HepG2 (cell line): Measurements from ENCODE around the gene CYB5B. TPM values are rescaled to one million over a fixed set of nuclear protein-coding genes. Genes with fewer than 3 reads are reported as not detected.
A peak's percentile ranks its signal among the peaks of the same experiment; 100 is the strongest.
"Not testable (repeated sequence)": the region's sequence is repeated elsewhere in the genome, so short reads cannot be mapped to it uniquely, and the experiment has no call there.

Experiments
- ATAC-seq: fragments of 200-7000 bp; cut with Tn5 transposase; 3 replicates; pipeline ENCODE4 v1.9.1; 2020; ENCODE audit warnings: mild to moderate bottlenecking, moderate library complexity
- BruUV-seq: library from RNA; stranded (reverse); fragments of 400-500 nt; replicated peaks from 2 replicates; lab custom pipeline; 2021; lab: Mats Ljungman, UMichigan
- CTCF ChIA-PET: fragments of 300-600 bp; formaldehyde crosslinking; extraction: SDS; loops from one replicate; lab custom pipeline; 2021; ENCODE audit warnings: low total read pairs, inconsistent platforms, low intra/inter-chr PET ratio; lab: Yijun Ruan, JAX
- POLR2A ChIA-PET: fragments of 350-600 bp; sonication (Branson Sonifier 250); formaldehyde crosslinking; loops from one replicate; lab custom pipeline; 2020; ENCODE audit warnings: antibody characterized with exemption, inconsistent platforms; lab: Yijun Ruan, JAX
- DNase-seq: peaks from one replicate; pipeline ENCODE4 v3.0.0-alpha.2; 2015; ENCODE audit warnings: low spot score
- FAIRE-seq: peaks from 3 replicates; lab custom pipeline; 2011; peaks lifted over from hg19 to GRCh38; lab: Jason Lieb, UNC
- H2AFZ ChIP-seq: one replicate; pipeline ENCODE4 v1.6.1; 2011; ENCODE audit warnings: low read length, inconsistent platforms
- H3K27ac ChIP-seq: fragments of 300-600 bp; 3 replicates; pipeline ENCODE4 v1.8.0; 2011; ENCODE audit warnings: mixed run types, mild to moderate bottlenecking, mixed read lengths, low read length, inconsistent platforms; ENCODE audit not compliant: insufficient read depth; ENCODE audit errors: extremely low read length
- H3K27me3 ChIP-seq, 2 experiments: fragments of 200-600 bp in 1 of 2; 2 replicates in 1 of 2; 3 replicates in 1 of 2; pipeline versions ENCODE4 v1.6.0 to v1.8.0; 2011; ENCODE audit warnings: low read length in 2 of 2, mild to moderate bottlenecking in 2 of 2, moderate library complexity in 2 of 2, inconsistent platforms in 1 of 2; ENCODE audit not compliant: insufficient read depth in 2 of 2, control insufficient read depth in 1 of 2
- H3K36me3 ChIP-seq, 2 experiments: fragments of 200-600 bp in 1 of 2; replicated peaks in 1 of 2; 2 replicates in 1 of 2; 3 replicates in 1 of 2; pipeline versions ENCODE4 v1.5.1 to v1.8.0; 2011; ENCODE audit warnings: low read length in 2 of 2, inconsistent platforms in 1 of 2; ENCODE audit not compliant: insufficient read depth in 2 of 2, control insufficient read depth in 1 of 2
- H3K4me1 ChIP-seq: 2 replicates; pipeline ENCODE4 v1.5.1; 2012; ENCODE audit warnings: low read length, inconsistent platforms; ENCODE audit not compliant: insufficient read depth
- H3K4me2 ChIP-seq: 2 replicates; pipeline ENCODE4 v1.6.0; 2011; ENCODE audit warnings: low read depth, low read length, inconsistent platforms
- H3K4me3 ChIP-seq, 3 experiments: fragments of 200-600 bp in 1 of 3; sonication (generic), shearing (Covaris generic) in 1 of 3; replicated peaks in 1 of 3; 2 replicates each; pipeline ENCODE4 v1.5.1; 2011 to 2016; ENCODE audit warnings: low read length in 3 of 3, inconsistent platforms in 2 of 3, low read depth in 2 of 3, mild to moderate bottlenecking in 2 of 3, control low read depth in 1 of 3, mixed read lengths in 1 of 3; ENCODE audit not compliant: insufficient read depth in 1 of 3
- H3K79me2 ChIP-seq: one replicate; pipeline ENCODE4 v1.6.1; 2011; ENCODE audit warnings: low read length, inconsistent platforms; ENCODE audit not compliant: insufficient read depth
- H3K9ac ChIP-seq: 2 replicates; pipeline ENCODE4 v1.6.0; 2011; ENCODE audit warnings: mild to moderate bottlenecking, low read depth, low read length, inconsistent platforms; ENCODE audit not compliant: insufficient read depth
- H3K9me3 ChIP-seq: 2 replicates; pipeline ENCODE4 v1.5.1; 2012; ENCODE audit warnings: mild to moderate bottlenecking, low read length
- H4K20me1 ChIP-seq: 2 replicates; pipeline ENCODE4 v1.6.0; 2011; ENCODE audit warnings: inconsistent platforms, mild to moderate bottlenecking, low read length, moderate library complexity; ENCODE audit not compliant: insufficient read depth
- ZFP62 ChIP-seq: sonication (generic); formaldehyde crosslinking; IDR thresholded peaks from 2 replicates; pipeline ENCODE4 v1.4.0; 2020; ENCODE audit warnings: missing genetic modification reagents
- ZNF121 ChIP-seq: sonication (generic); formaldehyde crosslinking; IDR thresholded peaks from 2 replicates; pipeline ENCODE4 v1.5.0; 2020; ENCODE audit warnings: mild to moderate bottlenecking, missing genetic modification reagents
- WGBS: methylation state at CpG from one replicate; pipeline ENCODE4 v1.1.6; 2017; ENCODE audit warnings: low lambda C conversion rate; 5-methylcytosine and 5-hydroxymethylcytosine counted together
- in situ Hi-C: cut with HindIII; loops from 2 replicates; pipeline ENCODE4 v1.10.0; 2017; ENCODE audit warnings: low pct_unique_long_range_greater_than_20kb; ENCODE audit not compliant: extremely low pct_ligation_motif_present
- intact Hi-C: fragments of 100-400 bp; cut with micrococcal nuclease; formaldehyde crosslinking; loops from one replicate; pipeline ENCODE4 v1.10.0; 2022; ENCODE audit not compliant: unreplicated experiment
- polyA plus RNA-seq, 8 experiments: library from polyadenylated mRNA; depleted of rRNA in 3 of 8; stranded (reverse) in 7 of 8; unstranded in 1 of 8; fragments of >200 nt; fragmentation: Illumina TruSeq in 4 of 8; extraction: Trizol in 4 of 8; gene quantifications; 2 replicates each; pipeline versions ENCODE4 v1.2.1 to v1.2.3, GENCODE V29; 2011 to 2016; ENCODE audit warnings: low read depth in 4 of 8, missing spikeins in 1 of 8, mixed read lengths in 1 of 8; ENCODE audit not compliant: insufficient read depth in 1 of 8
- total RNA-seq, 5 experiments: library from RNA; depleted of rRNA; stranded (reverse); fragments of >200 nt; fragmentation: Illumina TruSeq; extraction: Trizol; gene quantifications; 2 replicates each; pipeline ENCODE4 v1.2.3, GENCODE V29; 2016; ENCODE audit warnings: low read depth in 1 of 5
- TF ChIP-seq, protein P1 (sequence below): sonication (generic); formaldehyde crosslinking; IDR thresholded peaks from 2 replicates; pipeline ENCODE4 v1.5.1; 2020; ENCODE audit warnings: mild to moderate bottlenecking, missing genetic modification reagents, moderate library complexity

The CYB5B gene
- total and polyA plus RNA-seq, 2 of the 13 experiments (the other 11 are each of a cell fraction or from before 2014, with no cell fraction given): 234 to 432 TPM

DNA sequence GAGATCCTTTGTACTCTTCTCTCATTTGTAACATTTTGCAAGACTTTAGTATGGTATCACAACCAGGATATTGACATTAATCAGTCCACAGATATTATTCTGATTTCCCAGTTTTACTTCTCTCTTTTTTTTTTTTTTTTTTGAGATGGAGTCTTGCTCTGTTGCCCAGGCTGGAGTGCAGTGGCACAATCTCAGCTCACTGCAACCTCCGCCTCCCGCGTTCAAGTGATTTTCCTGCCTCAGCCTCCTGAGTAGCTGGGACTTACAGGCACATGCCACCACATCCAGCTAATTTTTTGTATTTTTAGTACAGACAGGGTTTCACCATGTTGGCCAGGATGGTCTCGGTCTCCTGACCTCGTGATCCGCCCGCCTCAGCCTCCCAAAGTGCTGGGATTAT is 16.6 kb downstream of the CYB5B start:
- H3K9ac ChIP-seq, in situ Hi-C loops, CTCF ChIA-PET, BruUV-seq, H3K4me2 ChIP-seq, intact Hi-C loops, H3K27me3 ChIP-seq, H3K4me3 ChIP-seq, H2AFZ ChIP-seq, H4K20me1 ChIP-seq, FAIRE-seq, H3K9me3 ChIP-seq, POLR2A ChIA-PET, H3K27ac ChIP-seq, ATAC-seq, DNase-seq: not testable (repeated sequence)
- H3K4me1 ChIP-seq: peaks cover 79% of the 10 kb centered on the region
- peak; percentile 56; the same call in 1 of the 2 replicates for TF ChIP-seq ZNF121 (CRISPR knock-in tag)
- WGBS: 98% methylated on average over 7 of the region's 7 CpGs
- H3K79me2 ChIP-seq: peaks cover 98% of the 10 kb centered on the region
- peaks cover 3 to 45% of the 10 kb centered on the region in 2 experiments for H3K36me3 ChIP-seq

DNA sequence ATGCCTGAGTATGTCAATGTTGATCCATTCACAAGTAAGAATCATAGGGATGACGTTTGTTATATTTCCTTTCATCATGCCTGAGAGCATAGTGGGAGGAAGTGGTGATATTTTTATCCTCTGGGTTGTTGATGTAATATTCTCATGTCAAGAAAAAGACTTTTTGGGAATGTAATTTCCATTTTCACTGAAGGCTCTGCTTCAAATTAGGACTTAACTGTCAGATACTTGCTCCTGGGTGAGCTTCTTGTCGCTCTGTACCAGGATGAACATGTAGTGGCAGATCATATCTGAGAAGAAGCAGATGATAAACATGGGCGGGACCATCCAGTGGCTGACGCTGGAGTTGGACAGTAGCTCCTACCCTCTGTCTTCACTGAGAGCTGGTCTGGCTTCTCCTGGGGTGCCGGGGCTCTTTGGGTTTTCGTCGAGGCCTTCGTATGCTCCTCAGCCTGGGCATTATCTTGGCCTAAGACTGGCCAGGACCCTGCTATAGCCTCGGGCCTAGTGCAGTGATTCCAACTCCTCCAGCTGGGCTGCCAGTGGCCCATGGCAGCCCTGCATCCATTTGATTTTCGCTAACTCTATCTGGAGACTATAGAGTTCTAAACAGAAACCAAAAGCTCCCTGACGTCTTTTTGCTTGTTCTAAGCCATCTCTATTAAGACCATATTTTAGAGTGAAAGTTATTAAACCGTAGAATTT is 19.7 kb downstream of the CYB5B start:
- no peak overlapping the region for H3K4me3 ChIP-seq
- H3K9me3 ChIP-seq: no peaks in the 10 kb centered on the region
- H3K79me2 ChIP-seq: peaks cover 85% of the 10 kb centered on the region
- FAIRE-seq: no peak
- ChIA-PET CTCF (no interaction called here), POLR2A (interaction anchor here (0.7 to 1.1 kb wide), 3 partner anchors 16 to 48 kb away, joined by 3 read pairs; no protein-coding TSS in a partner anchor)
- DNase-seq: no peak
- peak overlapping the region; percentile 2 for H3K27ac ChIP-seq
- no peak for TF ChIP-seq ZFP62 (CRISPR knock-in tag)
- TF ChIP-seq, protein P1, sequence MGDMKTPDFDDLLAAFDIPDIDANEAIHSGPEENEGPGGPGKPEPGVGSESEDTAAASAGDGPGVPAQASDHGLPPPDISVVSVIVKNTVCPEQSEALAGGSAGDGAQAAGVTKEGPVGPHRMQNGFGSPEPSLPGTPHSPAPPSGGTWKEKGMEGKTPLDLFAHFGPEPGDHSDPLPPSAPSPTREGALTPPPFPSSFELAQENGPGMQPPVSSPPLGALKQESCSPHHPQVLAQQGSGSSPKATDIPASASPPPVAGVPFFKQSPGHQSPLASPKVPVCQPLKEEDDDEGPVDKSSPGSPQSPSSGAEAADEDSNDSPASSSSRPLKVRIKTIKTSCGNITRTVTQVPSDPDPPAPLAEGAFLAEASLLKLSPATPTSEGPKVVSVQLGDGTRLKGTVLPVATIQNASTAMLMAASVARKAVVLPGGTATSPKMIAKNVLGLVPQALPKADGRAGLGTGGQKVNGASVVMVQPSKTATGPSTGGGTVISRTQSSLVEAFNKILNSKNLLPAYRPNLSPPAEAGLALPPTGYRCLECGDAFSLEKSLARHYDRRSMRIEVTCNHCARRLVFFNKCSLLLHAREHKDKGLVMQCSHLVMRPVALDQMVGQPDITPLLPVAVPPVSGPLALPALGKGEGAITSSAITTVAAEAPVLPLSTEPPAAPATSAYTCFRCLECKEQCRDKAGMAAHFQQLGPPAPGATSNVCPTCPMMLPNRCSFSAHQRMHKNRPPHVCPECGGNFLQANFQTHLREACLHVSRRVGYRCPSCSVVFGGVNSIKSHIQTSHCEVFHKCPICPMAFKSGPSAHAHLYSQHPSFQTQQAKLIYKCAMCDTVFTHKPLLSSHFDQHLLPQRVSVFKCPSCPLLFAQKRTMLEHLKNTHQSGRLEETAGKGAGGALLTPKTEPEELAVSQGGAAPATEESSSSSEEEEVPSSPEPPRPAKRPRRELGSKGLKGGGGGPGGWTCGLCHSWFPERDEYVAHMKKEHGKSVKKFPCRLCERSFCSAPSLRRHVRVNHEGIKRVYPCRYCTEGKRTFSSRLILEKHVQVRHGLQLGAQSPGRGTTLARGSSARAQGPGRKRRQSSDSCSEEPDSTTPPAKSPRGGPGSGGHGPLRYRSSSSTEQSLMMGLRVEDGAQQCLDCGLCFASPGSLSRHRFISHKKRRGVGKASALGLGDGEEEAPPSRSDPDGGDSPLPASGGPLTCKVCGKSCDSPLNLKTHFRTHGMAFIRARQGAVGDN (CRISPR knock-in tag): peak; percentile 38
- WGBS: 77% methylated on average over 12 of the region's 12 CpGs
- peaks cover 3% of the 10 kb centered on the region; the same call in 1 of the 2 replicates for H4K20me1 ChIP-seq
- in situ Hi-C loops: no loop called here
- peak; percentile 54 for ATAC-seq
- peaks cover 68% of the 10 kb centered on the region for H3K4me1 ChIP-seq
- no peak overlapping the region for H2AFZ ChIP-seq
- no peak overlapping the region for H3K9ac ChIP-seq
- no TSS peak for BruUV-seq
- H3K4me2 ChIP-seq: 0 out of 2 replicates have a peak overlapping the region, but pooled peaks have one; percentile 26
- intact Hi-C loops: loop anchor here (1.0 kb wide), 1 partner anchor 10 kb away; no protein-coding TSS in a partner anchor
- H3K36me3 ChIP-seq: peaks cover 8 to 72% of the 10 kb centered on the region in 2 experiments
- H3K27me3 ChIP-seq: no peaks in the 10 kb centered on the region
